DLD1 (cell line): ENCODE measurements around the gene PACS1.

Experiments used
- in situ Hi-C: cut with HindIII; loops from 2 replicates; pipeline ENCODE4 v1.10.0; 2017; ENCODE audit warnings: low sequenced_read_pairs

The PACS1 gene

GRCh38 chr11:66106786-66107599, 36.9 kb downstream of the PACS1 start:
- in situ Hi-C loops = no loop called here

GRCh38 chr11:66107600-66108510, 37.8 kb downstream of the PACS1 start:
- in situ Hi-C loops = no loop called here

- in situ Hi-C loops = no loop called here
Observed at GRCh38 chr11:66109294-66109693, 39.2 kb downstream of the PACS1 start.

GRCh38 chr11:66111158-66111557, 41.1 kb downstream of the PACS1 start:
- in situ Hi-C loops = no loop called here

GRCh38 chr11:66112041-66112491, 42.0 kb downstream of the PACS1 start:
- in situ Hi-C loops = no loop called here

GRCh38 chr11:66112601-66113499, 42.8 kb downstream of the PACS1 start:
- in situ Hi-C loops = no loop called here

GRCh38 chr11:66114957-66115356, 44.9 kb downstream of the PACS1 start:
- in situ Hi-C loops = loop anchor here (5.0 kb wide), 1 partner anchor 33 kb away; no protein-coding TSS in a partner anchor

GRCh38 chr11:66115638-66116301, 45.7 kb downstream of the PACS1 start:
- in situ Hi-C loops = loop anchor here (5.0 kb wide), 1 partner anchor 33 kb away; no protein-coding TSS in a partner anchor

- in situ Hi-C loops = loop anchor here (5.0 kb wide), 1 partner anchor 34 kb away; no protein-coding TSS in a partner anchor
Observed at GRCh38 chr11:66116576-66117361, 46.7 kb downstream of the PACS1 start.

- in situ Hi-C loops = loop anchor here (5.0 kb wide), 1 partner anchor 37 kb away; no protein-coding TSS in a partner anchor
Observed at GRCh38 chr11:66118847-66119246, 48.8 kb downstream of the PACS1 start.

- in situ Hi-C loops = loop anchor here (5.0 kb wide), 1 partner anchor 37 kb away; no protein-coding TSS in a partner anchor
Observed at GRCh38 chr11:66119348-66120133, 49.5 kb downstream of the PACS1 start.

- in situ Hi-C loops = no loop called here
Observed at GRCh38 chr11:66121466-66121865, 51.4 kb downstream of the PACS1 start.

- in situ Hi-C loops = no loop called here
Observed at GRCh38 chr11:66123902-66124301, 53.8 kb downstream of the PACS1 start.

- in situ Hi-C loops = no loop called here
Observed at GRCh38 chr11:66124564-66124963, 54.5 kb downstream of the PACS1 start.

GRCh38 chr11:66126064-66126463, 56.0 kb downstream of the PACS1 start:
- in situ Hi-C loops = no loop called here

- in situ Hi-C loops = no loop called here
Observed at GRCh38 chr11:66126808-66127555, 56.9 kb downstream of the PACS1 start.

GRCh38 chr11:66130978-66131377, 60.9 kb downstream of the PACS1 start:
- in situ Hi-C loops = no loop called here
